HG02970 (cell line): ENCODE measurements around the gene REM1.
"Not testable (repeated sequence)": the region's sequence is repeated elsewhere in the genome, so short reads cannot be mapped to it uniquely, and the experiment has no call there.

Experiments used
- ATAC-seq: cut with Tn5 transposase; IDR thresholded peaks from one replicate; pipeline ENCODE4 v1.9.1; 2021; ENCODE audit warnings: mild to moderate bottlenecking, moderate library complexity, moderate number of reproducible peaks; ENCODE audit not compliant: unreplicated experiment, low FRiP score

REM1 gene

GRCh38 chr20:31484001-31484400 is 8.9 kb downstream of the REM1 start:
- ATAC-seq: no peak

- ATAC-seq: no peak
Measured at GRCh38 chr20:31485450-31486339, 10.6 kb downstream of the REM1 start.

GRCh38 chr20:31488115-31488514 is 13.0 kb downstream of the REM1 start:
- ATAC-seq: no peak

GRCh38 chr20:31489152-31489551 is 14.1 kb downstream of the REM1 start:
- ATAC-seq: no peak

GRCh38 chr20:31490752-31491151 is 15.7 kb downstream of the REM1 start:
- ATAC-seq: no peak

GRCh38 chr20:31494131-31494530 is 19.0 kb downstream of the REM1 start:
- no peak for ATAC-seq

- no peak for ATAC-seq
Measured at GRCh38 chr20:31496761-31497295, 21.7 kb downstream of the REM1 start.

- ATAC-seq: no peak
Measured at GRCh38 chr20:31497838-31498540, 22.9 kb downstream of the REM1 start.

GRCh38 chr20:31500527-31500926 is 25.4 kb downstream of the REM1 start:
- no peak for ATAC-seq

- not testable (repeated sequence) for ATAC-seq
Measured at GRCh38 chr20:31502884-31503673, 28.0 kb downstream of the REM1 start.

GRCh38 chr20:31505903-31506302 is 30.8 kb downstream of the REM1 start:
- no peak for ATAC-seq

GRCh38 chr20:31508517-31509244 is 33.6 kb downstream of the REM1 start:
- ATAC-seq: no peak

- ATAC-seq: peak; percentile 93
Measured at GRCh38 chr20:31514154-31515071, 39.3 kb downstream of the REM1 start, which contains the start of gene HM13. Gene HM13 (plus strand): TSS chr20:31514442. CDS start chr20:31514552, 110 bp downstream.

GRCh38 chr20:31515072-31515774 is 40.1 kb downstream of the REM1 start:
- ATAC-seq: no peak

GRCh38 chr20:31515775-31516107 is 40.7 kb downstream of the REM1 start:
- ATAC-seq: no peak

- ATAC-seq: no peak
Measured at GRCh38 chr20:31516166-31516565, 41.1 kb downstream of the REM1 start.

GRCh38 chr20:31516651-31517050 is 41.6 kb downstream of the REM1 start:
- ATAC-seq: no peak

GRCh38 chr20:31517373-31517772 is 42.3 kb downstream of the REM1 start:
- no peak for ATAC-seq
